ENCODE results near the gene IL1RAP. TPM values are rescaled to one million over a fixed set of nuclear protein-coding genes. Genes with fewer than 3 reads are reported as not detected.
A peak's percentile ranks its signal among the peaks of the same experiment; 100 is the strongest.

IL1RAP gene
- total and polyA plus RNA-seq, 12 donors, result 2.1 to 11.9 (median 7.6) TPM

DNA sequence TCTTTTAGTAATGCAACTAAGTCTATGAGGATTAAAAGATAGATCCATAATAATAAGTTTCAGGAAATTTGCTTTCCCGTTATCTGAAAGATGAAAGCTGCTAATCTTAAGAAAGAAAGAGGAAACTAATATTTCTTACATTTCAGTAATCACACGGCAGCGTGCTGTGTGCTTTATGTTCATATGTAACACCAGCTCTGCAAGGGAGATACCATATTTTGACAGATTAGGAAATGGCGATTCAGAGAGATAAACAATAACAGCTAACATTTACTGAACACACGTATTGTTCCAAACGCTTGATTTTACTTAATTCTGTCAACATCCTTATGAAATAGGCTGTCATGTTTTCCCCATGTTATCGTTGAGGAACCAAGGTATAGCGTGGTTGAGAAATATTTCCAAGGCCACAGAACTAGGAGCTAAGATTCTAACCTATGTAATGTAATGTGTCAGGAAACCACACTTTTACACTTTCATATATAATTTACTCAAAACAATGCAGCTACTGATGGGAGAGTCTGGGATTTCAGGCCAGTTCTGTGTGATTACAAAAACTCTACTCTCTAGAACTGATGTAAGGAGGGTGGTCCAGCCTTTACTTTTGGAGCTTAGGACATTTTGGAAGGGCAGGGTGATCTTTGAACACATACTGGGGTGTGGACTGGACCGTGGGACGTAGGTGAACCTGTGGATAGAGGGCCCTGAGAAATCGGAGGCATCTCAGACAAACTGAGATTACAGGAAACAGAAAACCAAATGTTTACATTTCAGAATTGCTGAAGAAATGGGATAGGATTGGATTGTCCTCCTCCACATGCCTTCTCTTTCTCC is 100.6 kb downstream of the IL1RAP start:
- intact Hi-C loops (cut with DNase I), result no loop called here
- Histone ChIP-seq H3K36me3 (peaks cover 0 to 5% (median 0%) of the 10 kb centered on the region in 9 donors), H3K9me3 (no peaks in the 10 kb centered on the region), H3K4me1 (peaks cover 0 to 38% (median 0%) of the 10 kb centered on the region in 9 donors), H3K4me3 (no peak overlapping the region), H3K27me3 (no peaks in the 10 kb centered on the region), H3K27ac (peak overlapping the region in 1 of 10 donors; percentile 16)
- TF ChIP-seq, protein P1, sequence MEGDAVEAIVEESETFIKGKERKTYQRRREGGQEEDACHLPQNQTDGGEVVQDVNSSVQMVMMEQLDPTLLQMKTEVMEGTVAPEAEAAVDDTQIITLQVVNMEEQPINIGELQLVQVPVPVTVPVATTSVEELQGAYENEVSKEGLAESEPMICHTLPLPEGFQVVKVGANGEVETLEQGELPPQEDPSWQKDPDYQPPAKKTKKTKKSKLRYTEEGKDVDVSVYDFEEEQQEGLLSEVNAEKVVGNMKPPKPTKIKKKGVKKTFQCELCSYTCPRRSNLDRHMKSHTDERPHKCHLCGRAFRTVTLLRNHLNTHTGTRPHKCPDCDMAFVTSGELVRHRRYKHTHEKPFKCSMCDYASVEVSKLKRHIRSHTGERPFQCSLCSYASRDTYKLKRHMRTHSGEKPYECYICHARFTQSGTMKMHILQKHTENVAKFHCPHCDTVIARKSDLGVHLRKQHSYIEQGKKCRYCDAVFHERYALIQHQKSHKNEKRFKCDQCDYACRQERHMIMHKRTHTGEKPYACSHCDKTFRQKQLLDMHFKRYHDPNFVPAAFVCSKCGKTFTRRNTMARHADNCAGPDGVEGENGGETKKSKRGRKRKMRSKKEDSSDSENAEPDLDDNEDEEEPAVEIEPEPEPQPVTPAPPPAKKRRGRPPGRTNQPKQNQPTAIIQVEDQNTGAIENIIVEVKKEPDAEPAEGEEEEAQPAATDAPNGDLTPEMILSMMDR (IDR thresholded peaks at IDR 0.05), result no peak
- no peak for DNase-seq
- WGBS, 2 donors, result 65 to 69% methylated on average over 11 of the region's 11 CpGs
- no peak for ATAC-seq

DNA sequence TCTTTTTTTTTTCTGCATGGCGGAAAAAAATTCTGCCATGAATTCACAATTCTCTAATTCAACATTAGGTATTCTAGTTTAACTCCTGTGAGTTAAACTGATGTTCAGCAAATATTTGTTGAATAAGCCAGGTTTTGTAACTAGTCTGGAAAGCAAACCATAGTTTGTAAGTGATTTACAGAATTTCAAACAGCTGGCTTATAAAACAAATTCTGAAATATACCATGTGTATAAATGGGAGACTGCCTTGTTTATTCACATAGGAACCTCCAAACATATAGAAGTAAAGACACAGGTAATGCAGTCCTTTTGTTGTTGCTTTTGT is 101.1 kb downstream of the IL1RAP start:
- DNase-seq (no peak), ATAC-seq (no peak)
- Histone ChIP-seq H3K4me3 (no peak overlapping the region), H3K27me3 (no peaks in the 10 kb centered on the region), H3K9me3 (no peaks in the 10 kb centered on the region), H3K36me3 (peaks cover 0 to 3% (median 0%) of the 10 kb centered on the region in 9 donors), H3K27ac (peak overlapping the region in 1 of 10 donors; percentile 16), H3K4me1 (peaks cover 0 to 40% (median 0%) of the 10 kb centered on the region in 9 donors)
- intact Hi-C loops (cut with DNase I), result no loop called here
- WGBS, 2 donors, result 100% methylated on average over 1 of the region's 1 CpG
- TF ChIP-seq, protein P1 (IDR thresholded peaks at IDR 0.05), result no peak

DNA sequence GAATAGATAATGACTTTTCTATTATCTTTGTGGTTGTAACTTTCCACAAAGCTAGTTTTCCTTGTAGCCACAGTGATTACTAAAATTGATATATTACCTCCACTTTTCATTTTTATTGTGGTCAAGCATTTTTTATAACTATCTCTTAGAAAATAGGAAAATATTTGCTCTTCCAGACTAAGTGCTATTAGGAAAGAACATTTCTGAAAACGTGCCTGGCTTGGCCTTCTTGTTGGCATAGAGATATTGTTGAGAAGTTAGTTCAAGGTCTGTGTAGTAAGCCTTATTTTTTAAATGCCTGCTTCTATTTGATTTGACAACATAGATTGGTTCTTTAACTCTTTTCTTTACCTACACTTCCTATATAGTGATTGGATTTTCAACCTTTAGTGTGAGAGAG is 101.7 kb downstream of the IL1RAP start:
- Histone ChIP-seq H3K4me1 (peaks cover 0 to 45% (median 0%) of the 10 kb centered on the region in 9 donors), H3K36me3 (peaks cover 0 to 2% (median 0%) of the 10 kb centered on the region in 9 donors), H3K27ac (peak overlapping the region in 1 of 10 donors; percentile 79), H3K9me3 (no peaks in the 10 kb centered on the region), H3K27me3 (no peaks in the 10 kb centered on the region), H3K4me3 (no peak overlapping the region)
- intact Hi-C loops (cut with DNase I), result no loop called here
- no peak for DNase-seq
- no peak for ATAC-seq
- 65 to 75% methylated on average over 1 of the region's 1 CpG for WGBS, 2 donors
- TF ChIP-seq, protein P1 (IDR thresholded peaks at IDR 0.05), result no peak

DNA sequence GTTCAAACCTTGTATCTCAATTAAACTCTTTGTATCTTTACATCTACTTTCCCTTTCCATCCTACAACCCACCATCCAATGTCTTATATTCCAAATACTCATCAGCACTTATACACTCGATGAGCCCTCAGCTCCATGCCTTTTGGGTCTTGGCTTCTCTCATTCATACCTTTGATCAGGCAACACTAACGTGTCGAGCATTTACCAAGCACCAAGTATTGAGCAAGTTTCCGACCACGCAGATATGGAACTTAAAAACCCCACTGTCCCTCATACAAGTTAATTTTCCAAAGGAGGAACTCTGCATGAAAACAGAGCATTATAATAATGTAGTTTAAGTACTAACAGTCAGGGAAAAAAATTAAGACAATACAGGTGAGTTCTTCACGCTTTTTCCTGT is 102.8 kb downstream of the IL1RAP start:
- H3K27ac ChIP-seq, result peak overlapping the region in 1 of 10 donors; percentile 79
- H3K4me1 ChIP-seq, result peaks cover 0 to 56% (median 0%) of the 10 kb centered on the region in 9 donors
- ATAC-seq (no peak), DNase-seq (no peak)
- H3K27me3 ChIP-seq, result no peaks in the 10 kb centered on the region
- TF ChIP-seq, protein P1 (IDR thresholded peaks at IDR 0.05), result no peak
- WGBS, 2 donors, result 76 to 77% methylated on average over 6 of the region's 6 CpGs
- H3K4me3 ChIP-seq, result no peak overlapping the region
- no peaks in the 10 kb centered on the region for H3K9me3 ChIP-seq
- peaks cover 0 to 5% (median 0%) of the 10 kb centered on the region in 9 donors for H3K36me3 ChIP-seq
- intact Hi-C loops (cut with DNase I), result no loop called here

Data from heart right ventricle (tissue), 16 donors.